HG02981 (cell line): ENCODE results near the gene BATF2.
A peak's percentile ranks its signal among the peaks of the same experiment; 100 is the strongest.
"Not testable (repeated sequence)": the region's sequence is repeated elsewhere in the genome, so short reads cannot be mapped to it uniquely, and the experiment has no call there.

Experiments
- ATAC-seq: cut with Tn5 transposase; IDR thresholded peaks from one replicate; pipeline ENCODE4 v1.9.1; 2021; ENCODE audit warnings: mild to moderate bottlenecking, moderate library complexity; ENCODE audit not compliant: unreplicated experiment

The BATF2 gene, protein sequence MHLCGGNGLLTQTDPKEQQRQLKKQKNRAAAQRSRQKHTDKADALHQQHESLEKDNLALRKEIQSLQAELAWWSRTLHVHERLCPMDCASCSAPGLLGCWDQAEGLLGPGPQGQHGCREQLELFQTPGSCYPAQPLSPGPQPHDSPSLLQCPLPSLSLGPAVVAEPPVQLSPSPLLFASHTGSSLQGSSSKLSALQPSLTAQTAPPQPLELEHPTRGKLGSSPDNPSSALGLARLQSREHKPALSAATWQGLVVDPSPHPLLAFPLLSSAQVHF

DNA sequence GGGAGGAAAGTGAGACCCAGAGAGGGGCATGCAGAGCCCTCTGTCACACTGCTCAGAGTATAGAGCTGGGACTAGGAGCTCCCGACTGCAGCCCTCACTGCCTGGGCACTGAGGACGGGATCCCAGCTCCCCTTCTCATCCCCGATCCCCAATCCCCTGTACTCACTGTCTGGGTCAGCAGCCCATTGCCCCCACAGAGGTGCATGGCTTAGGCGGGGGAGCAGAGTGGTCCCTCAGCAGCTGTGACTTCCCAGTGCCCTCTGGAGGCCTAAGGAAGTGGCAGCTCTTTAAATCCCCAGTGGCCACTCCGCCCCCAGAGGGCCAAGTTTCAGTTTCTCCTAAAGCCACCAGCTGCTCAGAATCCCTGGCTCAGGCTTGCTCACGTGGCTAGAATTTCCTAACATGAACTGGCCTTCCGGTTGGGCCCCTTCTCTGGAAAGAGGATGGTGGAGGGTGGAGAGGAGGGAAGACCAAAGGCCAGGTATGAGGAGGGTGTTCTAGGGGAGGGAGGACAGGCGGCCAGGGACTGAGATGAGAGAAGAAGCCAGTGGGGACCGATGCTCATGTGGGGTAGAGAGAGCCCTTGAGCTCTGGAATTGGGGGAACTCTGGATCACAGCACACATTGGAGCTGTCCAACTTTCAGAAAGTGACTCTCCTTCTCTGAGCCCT, at the start of gene BATF2:
TSS of gene BATF2 (minus strand) at position 262 of the 671 bp plus-strand sequence. CDS start at position 205, 57 bp downstream.
- ATAC-seq = no peak

DNA sequence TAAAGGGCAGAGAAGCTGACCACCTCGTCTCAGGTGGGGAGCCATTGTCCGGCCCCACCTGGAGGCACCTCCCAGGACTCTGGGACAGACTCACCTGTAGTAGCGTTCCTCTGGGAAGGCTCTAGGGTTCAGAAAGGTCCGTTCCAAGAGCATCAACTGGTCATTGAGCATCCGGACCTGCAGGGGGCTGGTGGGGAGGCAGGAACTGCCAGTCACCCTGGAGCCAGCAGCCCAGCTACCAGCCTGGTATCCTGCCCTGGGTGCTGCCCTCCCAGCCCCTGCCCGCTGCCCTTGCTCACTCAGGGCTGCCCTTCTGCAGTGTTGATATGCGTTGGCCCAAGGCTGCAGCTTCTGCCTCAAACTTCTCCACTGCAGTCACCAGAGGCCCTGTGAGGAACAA, 49.0 kb upstream of the BATF2 start:
- no peak for ATAC-seq

DNA sequence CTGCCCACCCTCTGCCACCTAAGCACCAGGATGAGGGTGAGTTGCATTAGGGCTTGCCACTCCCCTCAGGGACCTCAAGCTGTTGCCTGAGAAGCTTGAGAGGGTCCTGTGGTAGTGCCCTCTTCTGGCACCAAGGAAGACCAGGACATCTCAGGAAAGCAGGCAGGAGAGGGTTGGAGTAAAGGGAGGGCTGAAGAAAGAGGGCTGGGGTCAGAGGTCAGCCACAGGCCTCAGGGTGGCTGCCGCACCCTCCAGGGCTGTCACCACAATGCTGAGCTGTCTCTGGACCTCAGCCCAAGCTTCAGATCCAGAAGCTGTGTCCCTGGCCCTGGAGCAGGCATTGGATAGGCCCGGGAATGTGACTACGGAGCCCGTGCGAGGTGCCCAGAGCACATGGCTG, 48.3 kb upstream of the BATF2 start:
- no peak for ATAC-seq

DNA sequence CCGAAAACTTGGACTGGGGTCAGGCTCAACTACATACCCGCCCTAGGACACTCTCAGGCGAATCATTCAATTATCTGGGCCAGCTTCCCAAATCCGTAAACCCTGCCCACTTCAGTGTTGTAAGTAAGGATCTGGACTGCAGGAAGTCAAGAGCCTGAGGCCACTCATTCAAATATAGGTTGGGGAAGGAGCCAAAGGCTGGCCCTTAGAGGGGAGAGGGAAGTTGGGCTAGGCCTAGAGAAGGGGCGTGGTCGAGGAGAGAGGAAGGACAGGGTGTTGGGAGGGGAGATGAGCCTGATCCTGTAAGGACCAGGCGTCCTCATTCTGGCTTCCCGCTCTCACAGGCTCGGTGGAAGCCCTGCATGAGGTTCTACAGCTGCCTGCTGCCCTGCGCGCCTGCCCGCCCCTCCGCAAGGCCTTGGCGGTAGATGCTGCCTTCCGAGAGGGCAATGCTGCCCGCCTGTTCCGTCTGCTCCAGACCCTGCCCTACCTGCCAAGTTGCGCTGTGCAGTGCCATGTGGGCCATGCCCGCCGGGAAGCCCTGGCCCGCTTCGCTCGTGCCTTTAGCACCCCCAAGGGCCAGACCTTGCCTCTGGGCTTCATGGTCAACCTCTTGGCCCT, 47.2 kb upstream of the BATF2 start:
- no peak for ATAC-seq

DNA sequence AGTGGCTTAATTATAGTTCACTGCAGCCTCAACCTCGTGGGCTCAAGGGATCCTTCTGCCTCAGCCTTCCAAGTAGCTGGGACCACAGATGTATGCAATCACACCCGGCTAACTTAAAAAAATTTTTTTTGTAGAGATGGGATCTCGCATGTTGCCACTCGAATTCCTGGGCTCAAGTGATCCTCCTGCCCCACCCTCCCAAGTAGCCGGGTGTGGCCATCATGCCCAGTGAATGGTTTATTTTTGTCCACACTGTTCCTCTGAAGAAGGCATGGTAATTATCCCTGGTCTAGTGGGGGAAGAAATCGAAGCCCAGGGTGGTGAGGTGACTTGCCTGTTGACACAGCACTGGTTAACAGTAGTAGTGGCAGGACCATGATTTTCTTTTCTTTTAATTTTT, 46.1 kb upstream of the BATF2 start:
- ATAC-seq = no peak

DNA sequence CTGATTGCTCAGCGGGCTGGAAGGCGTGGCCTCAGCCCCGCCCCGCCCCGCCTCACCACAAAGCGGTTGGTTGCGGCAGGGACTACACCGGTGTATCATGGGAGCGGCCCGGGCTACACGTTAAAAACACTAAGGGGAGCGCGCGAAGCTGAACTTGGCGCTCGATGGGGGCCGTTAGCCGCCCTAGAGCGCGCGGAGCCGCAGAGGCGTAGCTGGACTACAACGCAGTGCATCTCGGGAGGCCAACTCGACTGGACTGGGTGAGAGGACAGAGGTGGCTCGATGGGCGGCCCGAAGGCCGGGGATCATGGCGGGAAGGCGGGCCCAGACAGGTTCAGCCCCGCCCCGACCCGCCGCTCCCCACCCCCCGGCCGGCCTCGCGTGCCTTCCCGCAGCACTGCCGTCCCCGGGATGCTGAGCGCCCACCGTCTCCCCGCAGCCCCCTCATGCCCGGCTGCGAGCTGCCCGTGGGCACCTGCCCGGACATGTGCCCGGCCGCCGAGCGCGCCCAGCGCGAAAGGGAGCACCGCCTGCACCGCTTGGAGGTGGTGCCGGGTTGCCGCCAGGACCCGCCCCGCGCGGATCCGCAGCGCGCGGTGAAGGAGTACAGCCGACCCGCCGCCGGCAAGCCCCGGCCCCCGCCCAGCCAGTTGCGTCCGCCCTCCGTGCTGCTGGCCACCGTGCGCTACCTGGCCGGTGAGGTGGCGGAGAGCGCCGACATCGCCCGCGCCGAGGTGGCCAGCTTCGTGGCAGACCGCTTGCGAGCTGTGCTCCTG, 44.3 kb upstream of the BATF2 start, which contains the start of gene SAC3D1:
TSS of gene SAC3D1 (plus strand) at position 364 of the 776 bp plus-strand sequence. CDS start at position 447, 83 bp downstream.
- ATAC-seq = peak; percentile 91

DNA sequence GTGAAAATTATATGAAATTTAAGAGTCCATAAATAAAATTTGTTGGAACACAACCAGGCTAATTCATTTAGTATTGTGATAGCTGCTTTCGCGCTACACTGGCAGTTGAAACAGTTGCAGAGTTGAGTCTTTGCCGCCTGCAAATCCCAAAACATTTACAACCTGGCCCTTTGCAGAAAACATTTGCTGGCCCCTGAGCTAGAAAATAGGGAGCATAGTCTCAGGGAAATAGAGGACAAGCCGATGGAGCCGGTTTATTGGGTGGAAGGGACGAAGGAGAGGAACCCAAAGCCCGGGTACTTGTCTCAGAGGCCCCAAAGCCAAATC, 43.7 kb upstream of the BATF2 start:
- ATAC-seq = no peak

DNA sequence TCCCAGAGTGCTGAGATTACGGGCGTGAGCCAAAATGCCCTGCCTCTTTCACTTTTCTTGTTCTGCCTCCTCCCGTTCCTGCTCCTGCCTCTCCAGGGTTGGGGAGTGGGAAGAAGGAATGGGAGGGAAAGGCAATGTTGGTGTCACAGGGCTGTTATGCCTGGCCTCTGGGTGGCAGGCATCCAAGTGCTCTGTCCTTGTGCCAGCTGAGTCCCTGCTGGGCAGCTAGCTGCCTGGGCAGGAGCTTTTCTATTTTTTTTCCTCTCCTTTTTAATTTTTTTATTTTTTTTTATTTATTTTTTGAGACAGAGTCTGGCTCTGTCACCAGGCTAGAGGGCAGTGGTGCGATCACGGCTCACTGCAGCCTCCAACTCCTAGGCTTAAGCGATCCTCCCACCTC, 40.2 kb upstream of the BATF2 start:
- ATAC-seq = no peak

DNA sequence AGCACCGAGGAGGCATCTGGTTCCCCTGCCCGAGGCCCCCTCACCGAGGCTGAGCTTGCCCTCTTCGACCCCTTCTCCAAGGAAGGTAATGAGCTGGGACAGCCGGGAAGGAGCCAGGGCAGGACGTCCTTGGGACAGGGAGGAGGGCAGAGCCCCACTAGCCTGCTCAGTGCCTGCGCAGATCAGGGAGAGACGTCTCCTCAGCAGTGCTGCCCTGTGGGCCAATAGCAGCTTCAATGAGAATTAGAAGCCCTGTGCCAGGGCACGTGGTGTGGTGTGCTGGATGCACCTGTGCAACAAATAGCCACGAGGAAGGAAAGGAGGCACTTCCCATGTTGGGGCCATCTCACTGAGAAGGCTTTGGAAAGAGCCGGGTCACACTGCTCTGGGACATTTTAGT, 38.8 kb upstream of the BATF2 start:
- ATAC-seq = no peak

DNA sequence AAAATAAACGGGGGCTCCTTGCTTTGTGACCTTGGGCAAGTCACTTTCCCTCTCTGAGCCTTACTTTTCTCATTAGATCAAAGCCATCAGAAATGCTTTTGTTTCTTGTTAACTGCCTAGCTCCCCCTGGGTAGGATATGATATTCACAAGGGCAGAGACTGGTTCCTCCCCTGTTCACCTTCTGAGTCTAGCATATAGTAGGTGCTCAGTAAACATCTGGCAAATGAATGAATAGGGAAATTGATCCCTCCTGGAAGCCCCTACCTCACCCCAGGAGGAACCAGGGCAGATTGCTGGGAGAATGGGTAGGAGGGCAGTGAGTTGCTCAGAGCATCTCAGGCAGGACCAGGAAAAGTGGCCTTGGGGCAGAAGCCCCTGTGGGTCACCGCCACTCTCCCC, 37.7 kb upstream of the BATF2 start:
- no peak for ATAC-seq

DNA sequence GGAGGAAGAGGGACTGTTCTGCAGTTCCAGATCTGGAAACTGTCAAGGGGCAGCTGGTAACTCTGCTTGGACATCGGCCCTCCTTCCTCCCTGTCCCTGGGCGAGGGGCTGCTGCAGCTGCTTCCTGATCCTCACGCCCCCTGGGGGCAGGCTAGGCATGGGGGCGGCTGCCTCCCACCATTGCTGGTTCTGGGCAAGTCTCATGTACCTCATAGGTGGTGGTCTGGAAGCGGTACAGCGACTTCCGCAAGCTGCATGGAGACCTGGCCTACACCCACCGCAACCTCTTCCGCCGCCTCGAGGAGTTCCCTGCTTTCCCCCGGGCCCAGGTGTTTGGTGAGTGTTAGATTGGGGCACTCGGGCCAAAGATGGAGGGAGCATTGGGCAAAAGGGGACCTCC, 35.4 kb upstream of the BATF2 start:
- no peak for ATAC-seq

DNA sequence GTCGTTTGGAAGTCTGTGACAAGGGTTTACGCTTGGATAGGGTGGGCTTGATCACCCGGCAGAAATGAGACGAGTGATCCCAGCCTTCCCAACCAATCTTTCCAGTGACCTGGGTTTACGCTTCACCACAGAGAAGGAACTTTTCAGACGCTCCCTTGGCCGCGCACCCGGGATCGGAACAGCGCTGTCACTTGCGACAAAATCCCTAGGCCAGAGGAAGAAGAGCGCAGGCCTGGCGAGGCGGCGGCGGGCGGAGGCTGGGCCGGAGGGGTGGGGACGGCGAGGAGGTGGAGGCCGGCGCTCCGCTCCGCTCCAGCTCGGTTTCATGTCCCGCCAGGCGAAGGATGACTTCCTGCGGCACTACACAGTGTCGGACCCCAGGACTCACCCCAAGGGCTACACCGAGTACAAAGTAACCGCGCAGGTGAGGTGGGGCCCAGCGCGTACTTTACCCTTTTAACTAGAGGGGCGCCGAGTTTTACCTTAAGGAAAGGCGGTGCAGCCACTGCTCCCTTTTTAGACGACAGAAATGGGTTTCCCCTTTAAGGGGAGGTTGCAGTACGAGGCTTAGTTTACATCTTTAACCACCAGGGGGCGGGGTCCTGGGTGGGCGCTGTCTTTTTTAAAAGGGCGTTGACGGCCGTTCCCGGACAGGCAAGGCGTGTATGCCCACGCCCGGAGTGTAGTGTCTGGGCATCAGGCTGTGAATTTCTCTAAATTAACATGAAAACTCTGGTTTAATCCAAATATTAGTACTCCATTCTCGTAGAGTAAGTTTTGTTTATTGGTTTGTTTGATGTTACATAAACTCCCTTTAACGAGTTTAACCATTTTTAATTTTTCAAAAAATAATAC, 30.7 kb upstream of the BATF2 start, which contains the start of gene SNX15:
TSS of gene SNX15 (plus strand) at position 227 of the 855 bp plus-strand sequence. CDS start at position 326, 99 bp downstream.
- ATAC-seq = peak; percentile 74

DNA sequence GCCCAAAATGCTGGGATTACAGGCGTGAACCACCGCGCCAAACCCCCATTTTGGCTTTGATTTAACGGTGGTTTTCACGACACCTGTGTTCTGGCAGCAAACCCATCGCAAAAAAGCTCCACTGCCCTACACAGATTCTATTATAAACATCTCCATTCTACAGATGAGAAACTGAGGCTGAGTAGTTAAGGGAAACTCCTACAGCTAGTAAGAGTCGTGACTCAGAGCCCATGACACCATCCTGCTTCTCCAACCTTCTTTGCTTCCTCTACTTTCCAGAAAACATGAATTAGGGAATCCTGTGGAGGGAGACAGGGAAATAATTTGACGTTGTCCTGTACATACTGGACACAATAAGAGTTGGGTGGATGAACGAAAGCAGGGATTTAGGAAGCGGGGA, 30.0 kb upstream of the BATF2 start:
- ATAC-seq = no peak

DNA sequence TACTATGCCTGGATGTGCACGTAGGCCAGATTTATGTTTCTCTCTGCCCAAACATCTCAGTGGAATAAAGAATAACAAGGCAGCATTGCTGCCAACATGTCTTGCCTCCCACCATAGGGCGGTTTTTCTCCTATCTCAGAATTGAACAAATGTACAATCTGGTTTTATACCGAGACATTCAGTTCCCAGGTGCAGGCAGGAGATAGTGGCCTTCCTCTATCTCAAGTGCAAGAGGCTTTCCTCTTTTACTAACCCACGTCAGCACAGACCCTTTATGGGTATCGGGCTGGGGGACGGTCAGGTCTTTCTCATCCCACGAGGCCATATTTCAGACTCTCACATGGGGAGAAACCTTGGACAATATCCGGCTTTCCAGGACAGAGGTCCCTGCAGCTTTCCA, 26.7 kb upstream of the BATF2 start:
- ATAC-seq = not testable (repeated sequence)

DNA sequence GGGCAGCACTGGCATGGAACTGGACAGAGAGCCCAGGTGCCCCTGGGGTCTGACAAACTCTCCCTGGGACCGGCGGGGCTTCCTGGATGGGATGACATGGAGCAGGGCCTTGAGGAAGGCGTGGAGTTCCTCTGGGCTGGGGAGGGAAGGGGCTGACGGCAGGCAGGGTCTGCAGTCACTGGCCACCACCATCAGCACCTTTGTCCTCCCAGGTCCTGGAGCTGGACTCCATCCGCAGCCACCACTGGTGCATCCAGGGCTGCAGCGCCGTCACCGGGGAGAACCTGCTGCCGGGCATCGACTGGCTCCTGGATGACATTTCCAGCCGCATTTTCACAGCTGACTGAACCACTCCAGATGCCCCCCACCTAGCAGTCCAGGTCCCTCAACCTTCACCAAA, 24.7 kb upstream of the BATF2 start:
- no peak for ATAC-seq

DNA sequence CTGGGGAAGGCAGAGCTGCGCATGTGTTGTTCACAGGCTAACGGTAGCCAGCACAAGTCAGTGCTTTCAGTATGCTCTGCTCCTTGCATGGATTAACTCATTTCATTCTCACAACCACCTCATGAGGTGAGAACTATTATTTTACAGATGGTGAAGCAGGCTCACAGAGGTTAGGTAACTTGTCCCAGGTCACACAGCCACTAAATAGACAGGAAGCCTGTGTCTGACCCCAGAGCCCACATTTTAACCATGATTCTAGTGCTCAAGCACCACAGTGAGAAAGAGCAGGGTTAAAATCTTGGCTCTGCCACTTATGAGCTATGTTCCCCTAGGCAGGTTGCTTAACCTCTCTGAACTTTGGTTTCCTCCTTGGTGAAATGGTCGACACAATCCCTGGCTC, 24.2 kb upstream of the BATF2 start:
- ATAC-seq = no peak

DNA sequence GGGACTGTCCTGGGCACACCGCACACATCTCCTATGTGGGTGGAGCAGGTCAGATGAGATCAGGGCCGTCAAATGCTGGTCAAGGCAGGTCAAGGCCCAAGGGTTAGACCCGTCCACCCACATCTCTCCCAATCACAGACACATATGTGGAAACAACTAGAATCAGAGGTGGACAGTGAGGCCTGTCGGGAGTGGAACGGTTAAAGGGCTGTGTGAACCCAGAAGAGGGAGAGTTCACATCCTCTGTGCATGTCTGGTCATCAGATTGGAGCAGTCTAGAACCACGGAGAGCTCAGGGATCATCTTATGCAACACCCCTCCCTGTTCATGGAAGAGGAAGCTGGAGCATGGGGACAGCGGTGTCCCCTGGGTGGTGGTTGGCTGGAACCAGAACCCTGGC, 23.1 kb upstream of the BATF2 start:
- ATAC-seq = no peak

DNA sequence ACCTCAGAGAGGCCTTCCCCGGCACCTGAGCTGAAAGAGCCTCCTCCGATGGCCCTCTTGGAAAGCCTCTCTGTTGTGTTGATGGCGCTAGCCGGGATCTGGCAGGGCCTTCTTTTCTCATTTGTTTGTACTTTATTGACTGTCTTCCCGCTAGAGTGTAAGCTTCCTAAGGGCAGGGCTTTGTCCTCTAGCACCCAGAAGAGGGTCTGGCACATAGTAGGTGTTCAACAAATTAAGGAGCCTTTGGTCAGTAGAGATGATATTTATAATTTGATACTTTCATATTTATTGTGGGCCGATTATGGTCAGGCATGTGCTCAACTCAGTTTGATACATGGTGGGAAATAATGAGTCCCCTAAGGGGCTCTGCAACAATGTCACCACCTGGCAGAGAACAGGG, 21.2 kb upstream of the BATF2 start:
- no peak for ATAC-seq

DNA sequence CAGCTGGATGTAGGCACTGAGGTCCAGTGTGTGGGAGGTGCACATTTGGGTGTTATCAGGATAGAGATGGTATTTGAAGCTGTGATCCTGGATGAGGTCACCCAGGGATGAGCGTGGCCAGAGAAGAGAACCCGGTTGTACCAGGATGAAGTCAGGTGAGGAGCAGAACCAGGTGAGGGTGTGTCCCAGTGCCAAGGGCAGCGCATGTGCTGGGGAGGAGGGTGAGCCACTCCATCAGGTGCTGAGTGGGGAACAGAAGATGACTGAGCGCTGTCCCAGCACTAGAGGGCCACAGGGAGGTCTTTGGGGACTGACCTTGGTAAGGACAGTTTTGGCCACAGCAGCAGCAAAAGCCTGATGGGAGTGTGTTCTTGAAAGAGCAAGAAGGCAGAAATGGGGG, 19.9 kb upstream of the BATF2 start:
- no peak for ATAC-seq

DNA sequence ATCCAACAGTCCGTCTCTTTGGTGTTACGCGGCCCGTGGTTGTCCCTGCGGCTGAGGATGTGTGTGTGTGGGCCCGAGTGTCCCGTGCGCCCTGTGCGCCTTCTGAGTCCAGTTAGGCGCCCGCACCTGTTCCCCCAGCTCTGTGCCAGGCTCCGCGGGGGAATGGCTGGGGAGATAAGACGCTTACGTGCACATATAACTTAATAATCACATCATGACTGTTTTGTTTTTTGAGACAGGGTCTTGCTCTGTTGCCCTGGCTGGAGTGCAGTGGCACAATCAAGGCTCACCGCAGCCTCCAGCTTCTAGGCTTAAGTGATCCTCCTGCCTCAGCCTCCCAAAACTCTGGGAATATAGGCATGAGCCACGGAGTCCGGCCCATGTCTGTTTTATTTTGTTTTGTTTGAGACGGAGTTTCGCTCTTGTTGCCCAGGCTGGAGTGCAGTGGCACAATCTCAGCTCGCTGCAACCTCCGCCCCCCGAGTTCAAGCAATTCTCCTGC, 18.0 kb upstream of the BATF2 start:
- ATAC-seq = no peak
